Spleen (tissue), 7 donors: ENCODE results near the gene DCST1.

ENCODE experiments used
- CTCF ChIP-seq, 11 experiments: fragments of 200-600 bp in 7 of 11; fragments of 450-650 bp in 4 of 11; sonication (generic) in 4 of 11; IDR thresholded peaks in 8 of 11; conservative IDR thresholded peaks in 3 of 11; 1 replicate in 7 of 11; 2 replicates in 4 of 11; pipeline versions ENCODE4 v1.4.0 to v1.8.0; 2016 to 2021; ENCODE audit warnings: antibody characterized with exemption in 11 of 11, inconsistent platforms in 4 of 11, mild to moderate bottlenecking in 1 of 11
- POLR2A ChIP-seq, 3 donors: fragments of 450-650 bp; IDR thresholded peaks; one replicate each; pipeline ENCODE4 v1.5.1; 2017; ENCODE audit warnings: antibody characterized with exemption in 3 of 3, mild to moderate bottlenecking in 1 of 3
- donor health status: DM: no; HTN: no; CAD: no; lungs with moderate emphysema.
- donor health status: DM: no; HTN: no; CAD: no.
- donor health status: DM: no; HTN: no; CAD: no.

- no peak for TF ChIP-seq CTCF (IDR thresholded peaks at IDR 0.05 in 8 of 11, conservative IDR thresholded peaks at IDR 0.05 in 3 of 11)
- no peak for TF ChIP-seq POLR2A (IDR thresholded peaks at IDR 0.05)
Observed at GRCh38 chr1:155023627-155024026, 10.0 kb upstream of the DCST1 start.
